Bronchial epithelial cell (primary cell): ENCODE measurements around the gene PIGZ. TPM values are rescaled to one million over a fixed set of nuclear protein-coding genes. Genes with fewer than 3 reads are reported as not detected.

Source experiments
- DNase-seq: peaks from one replicate; pipeline ENCODE4 v3.0.0-alpha.2; 2010; ENCODE audit warnings: low read depth
- FAIRE-seq: peaks from 2 replicates; lab custom pipeline; 2011; peaks lifted over from hg19 to GRCh38; lab: Jason Lieb, UNC
- H3K27me3 ChIP-seq: 2 replicates; pipeline ENCODE4 v1.5.1; 2011; ENCODE audit warnings: low read length; ENCODE audit not compliant: control insufficient read depth, insufficient read depth
- H3K36me3 ChIP-seq: 2 replicates; pipeline ENCODE4 v1.5.1; 2011; ENCODE audit warnings: low read length; ENCODE audit not compliant: control insufficient read depth, insufficient read depth
- H3K4me3 ChIP-seq: 2 replicates; pipeline ENCODE4 v1.5.1; 2011; ENCODE audit warnings: mild to moderate bottlenecking, low read depth, low read length, control low read depth
- total RNA-seq: library from RNA; depleted of rRNA; stranded (reverse); fragments of >200 nt; gene quantifications from 2 replicates; pipeline ENCODE4 v1.2.1, GENCODE V29; 2014
- TF ChIP-seq, protein P1 (sequence below): IDR thresholded peaks from 2 replicates; pipeline ENCODE4 v1.5.1; 2011; ENCODE audit warnings: mild to moderate bottlenecking, moderate library complexity, low read length, control low read depth, inconsistent platforms; ENCODE audit not compliant: insufficient read depth, severe bottlenecking

PIGZ gene
- total RNA-seq, 1 donor from 2014 or later: 1.6 TPM

DNA sequence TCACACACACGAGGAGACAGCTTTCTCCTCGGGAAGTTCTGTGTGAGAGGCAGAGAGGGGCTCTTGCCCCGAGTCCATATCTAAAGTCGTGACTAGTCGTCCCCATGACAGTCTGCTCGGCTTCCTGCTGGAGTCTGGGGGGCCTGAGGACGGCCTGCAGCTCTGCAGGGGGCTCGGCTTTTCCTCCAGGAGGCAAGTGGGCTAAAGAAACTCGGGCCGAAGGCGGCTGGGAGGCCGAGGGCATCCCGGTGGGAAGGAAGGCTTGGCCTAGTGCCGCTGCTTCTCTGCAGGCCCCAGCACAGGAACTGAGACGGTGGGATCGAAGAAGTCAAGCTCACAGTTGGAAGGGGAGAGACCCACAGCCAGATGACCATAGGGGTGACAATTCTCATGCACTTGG, 25.4 kb upstream of the PIGZ start:
- H3K4me3 ChIP-seq: no peak overlapping the region
- H3K27me3 ChIP-seq: no peaks in the 10 kb centered on the region
- FAIRE-seq: no peak
- TF ChIP-seq, protein P1, sequence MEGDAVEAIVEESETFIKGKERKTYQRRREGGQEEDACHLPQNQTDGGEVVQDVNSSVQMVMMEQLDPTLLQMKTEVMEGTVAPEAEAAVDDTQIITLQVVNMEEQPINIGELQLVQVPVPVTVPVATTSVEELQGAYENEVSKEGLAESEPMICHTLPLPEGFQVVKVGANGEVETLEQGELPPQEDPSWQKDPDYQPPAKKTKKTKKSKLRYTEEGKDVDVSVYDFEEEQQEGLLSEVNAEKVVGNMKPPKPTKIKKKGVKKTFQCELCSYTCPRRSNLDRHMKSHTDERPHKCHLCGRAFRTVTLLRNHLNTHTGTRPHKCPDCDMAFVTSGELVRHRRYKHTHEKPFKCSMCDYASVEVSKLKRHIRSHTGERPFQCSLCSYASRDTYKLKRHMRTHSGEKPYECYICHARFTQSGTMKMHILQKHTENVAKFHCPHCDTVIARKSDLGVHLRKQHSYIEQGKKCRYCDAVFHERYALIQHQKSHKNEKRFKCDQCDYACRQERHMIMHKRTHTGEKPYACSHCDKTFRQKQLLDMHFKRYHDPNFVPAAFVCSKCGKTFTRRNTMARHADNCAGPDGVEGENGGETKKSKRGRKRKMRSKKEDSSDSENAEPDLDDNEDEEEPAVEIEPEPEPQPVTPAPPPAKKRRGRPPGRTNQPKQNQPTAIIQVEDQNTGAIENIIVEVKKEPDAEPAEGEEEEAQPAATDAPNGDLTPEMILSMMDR: no peak
- no peak for DNase-seq
- H3K36me3 ChIP-seq: no peaks in the 10 kb centered on the region

DNA sequence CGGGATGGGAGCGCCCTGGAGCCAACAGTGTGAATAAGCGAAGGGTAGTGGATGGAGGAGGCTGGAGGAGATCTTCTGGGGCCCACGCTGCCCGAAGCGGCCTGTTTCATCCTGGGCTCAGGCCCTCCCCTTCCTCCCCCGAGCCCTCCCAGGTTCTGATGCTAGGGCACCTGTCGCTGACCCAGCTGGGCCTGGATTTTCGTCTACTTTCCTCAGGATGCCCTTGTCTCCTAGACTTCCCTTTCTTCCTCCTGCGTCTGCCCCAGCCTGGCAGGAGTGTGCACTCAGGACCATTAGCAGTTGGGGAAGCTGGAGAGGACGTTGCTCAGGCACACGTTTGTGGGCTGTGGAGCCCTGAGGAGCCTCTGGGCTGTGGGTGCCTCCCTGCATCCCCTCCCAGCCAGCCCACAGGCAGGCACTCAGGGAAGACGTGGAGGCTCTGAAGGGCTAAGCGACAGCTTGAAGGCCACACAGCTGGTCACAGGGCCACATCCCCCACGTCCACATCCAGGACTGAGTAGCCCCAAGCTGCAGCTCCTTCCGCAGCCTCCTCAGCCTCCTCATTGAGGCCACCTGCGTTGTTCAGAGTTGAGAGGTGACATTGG, 23.9 kb upstream of the PIGZ start:
- no peak for DNase-seq
- H3K4me3 ChIP-seq: no peak overlapping the region
- no peak for FAIRE-seq

DNA sequence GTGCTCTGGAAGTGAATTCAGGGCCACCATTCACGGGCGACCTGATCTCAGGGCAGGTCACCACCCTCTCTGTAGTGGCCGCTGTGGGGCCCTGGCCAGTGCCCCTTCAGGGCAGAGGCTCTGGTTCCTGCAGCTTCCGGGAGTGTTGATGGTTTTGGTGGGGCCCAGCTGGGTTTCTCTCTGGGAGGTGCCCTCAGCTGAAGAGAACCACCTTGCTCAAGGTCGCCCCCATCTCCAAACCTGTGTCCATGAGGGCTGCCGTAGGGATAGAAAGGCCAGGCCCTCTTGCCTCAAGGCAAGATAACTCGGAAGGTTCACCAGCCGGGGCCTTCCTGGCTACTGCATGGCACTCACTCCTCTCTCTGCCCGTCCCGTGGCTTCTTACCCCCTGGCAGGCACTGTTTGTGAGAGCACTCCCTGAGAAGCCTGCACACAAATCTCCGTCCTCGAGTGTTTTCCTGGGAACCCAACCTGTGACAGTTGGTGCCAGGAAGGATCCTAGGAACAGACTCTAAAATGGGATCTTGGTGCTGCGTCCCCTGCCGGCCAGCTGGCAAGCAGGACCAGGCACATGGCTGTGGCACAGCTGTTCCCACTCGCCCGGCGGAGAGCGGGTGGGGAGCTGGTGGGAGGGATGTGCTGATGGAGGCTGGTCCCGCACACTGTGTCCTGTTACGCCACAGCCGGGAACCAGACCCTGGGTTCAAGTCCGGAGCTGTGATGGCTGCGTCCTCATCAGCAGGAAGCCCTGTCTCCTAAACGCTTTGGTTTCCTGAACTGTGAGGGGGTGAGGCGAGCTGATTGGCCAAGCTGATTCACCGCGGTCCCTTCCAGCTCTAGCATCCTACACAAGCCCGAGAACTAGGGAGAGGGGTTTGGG, 23.2 kb upstream of the PIGZ start:
- FAIRE-seq (no peak), DNase-seq (no peak)
- H3K4me3 ChIP-seq: no peak overlapping the region
- no peaks in the 10 kb centered on the region for H3K36me3 ChIP-seq
- TF ChIP-seq, protein P1: no peak
- no peaks in the 10 kb centered on the region for H3K27me3 ChIP-seq

More for the DNA sequence above, 23.9 kb upstream of the PIGZ start:
- TF ChIP-seq, protein P1: no peak
- Histone ChIP-seq H3K27me3 (no peaks in the 10 kb centered on the region), H3K36me3 (no peaks in the 10 kb centered on the region)

DNA sequence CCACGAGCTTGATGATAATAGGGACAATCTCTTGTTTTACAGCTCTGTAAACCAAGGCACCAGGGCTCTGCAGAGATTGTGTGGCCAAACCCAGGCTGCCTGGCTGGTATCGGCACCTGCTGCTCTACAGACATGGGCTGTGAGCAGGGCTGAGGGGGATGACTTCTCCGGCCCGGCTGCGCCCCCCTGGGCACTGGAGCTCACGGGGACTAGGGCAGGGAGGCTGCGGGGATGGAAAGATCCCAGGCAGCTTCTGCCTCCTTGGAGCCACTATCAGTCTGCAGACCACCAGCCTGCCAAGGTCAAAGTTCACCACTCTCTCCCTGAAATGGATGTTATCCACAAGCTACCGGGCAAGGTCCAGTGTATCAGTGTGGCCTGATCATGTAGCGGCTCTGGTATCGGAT, 22.0 kb upstream of the PIGZ start:
- Histone ChIP-seq H3K36me3 (no peaks in the 10 kb centered on the region), H3K4me3 (no peak overlapping the region), H3K27me3 (no peaks in the 10 kb centered on the region)
- no peak for DNase-seq
- TF ChIP-seq, protein P1: no peak
- FAIRE-seq: no peak

DNA sequence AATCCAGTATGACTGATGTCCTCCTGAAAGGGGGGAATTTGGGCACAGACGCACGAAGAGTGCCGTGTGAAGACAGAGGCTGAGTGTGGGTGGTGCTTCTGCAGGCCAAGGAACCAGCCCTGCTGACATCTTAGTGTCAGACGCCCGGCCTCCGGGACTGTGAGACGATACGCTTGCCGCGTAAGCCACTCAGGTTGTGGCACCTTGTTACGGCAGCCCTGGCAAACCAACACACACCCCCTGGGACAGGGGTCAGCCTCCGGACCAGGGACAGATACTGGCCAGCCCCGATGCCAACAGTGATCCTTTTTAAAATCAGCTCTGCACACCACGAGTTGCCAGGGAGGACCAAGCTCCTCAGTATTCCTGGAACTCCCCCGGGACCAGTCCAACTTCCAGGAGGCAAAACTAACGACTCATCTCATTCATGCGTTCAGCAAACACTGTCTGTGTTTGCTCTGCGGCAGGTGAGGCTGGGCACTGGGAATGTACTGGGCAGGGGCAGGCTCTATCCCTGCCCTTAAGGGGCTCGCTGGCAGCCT, 21.2 kb upstream of the PIGZ start:
- no peak for FAIRE-seq
- Histone ChIP-seq H3K36me3 (no peaks in the 10 kb centered on the region), H3K27me3 (no peaks in the 10 kb centered on the region), H3K4me3 (no peak overlapping the region)
- TF ChIP-seq, protein P1: no peak
- no peak for DNase-seq
